ENCODE results near the gene MARCHF2.

- TF ChIP-seq EZH2 (IDR thresholded peaks at IDR 0.05; ENCODE audit: borderline replicate concordance, insufficient read depth, low read depth, low read length, poor library complexity, severe bottlenecking) = no peak
- TF ChIP-seq CTCF (IDR thresholded peaks at IDR 0.05) = no peak
Measured at GRCh38 chr19:8475005-8475404, 61.9 kb downstream of the MARCHF2 start.
